ENCODE data around the gene MBD2.
A peak's percentile ranks its signal among the peaks of the same experiment; 100 is the strongest.

The MBD2 gene

DNA sequence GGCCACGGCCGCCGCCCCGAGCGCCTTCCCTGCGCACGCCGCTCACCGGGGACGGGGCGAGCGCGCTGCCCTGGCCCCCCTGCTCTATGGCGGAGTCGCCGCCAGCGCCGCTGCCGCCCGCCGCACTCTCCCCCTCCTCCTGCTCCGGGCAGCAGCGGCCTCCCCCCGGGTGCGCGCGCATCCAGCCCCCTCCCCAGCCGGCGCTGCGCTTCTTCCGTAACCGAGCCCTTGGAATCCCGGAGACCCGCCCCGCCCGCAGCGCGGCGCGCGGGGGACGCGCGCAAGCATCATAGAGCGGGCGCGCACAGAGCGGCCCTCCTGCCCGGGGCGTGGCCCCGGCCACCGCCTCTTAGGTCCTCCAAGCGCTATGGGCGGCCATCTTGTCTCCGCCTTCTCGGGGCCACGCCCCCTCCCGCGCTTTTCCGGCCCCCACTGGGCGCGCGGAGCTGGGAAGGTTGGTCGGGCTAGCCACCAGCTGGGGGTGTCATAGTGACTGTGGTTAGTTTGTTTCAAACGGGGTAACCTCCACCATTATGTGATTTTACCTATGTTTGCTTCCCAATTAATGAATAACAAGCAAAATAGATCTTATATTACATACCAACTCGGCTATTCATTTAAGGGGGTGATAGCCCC is at the start of gene MBD2:
MBD2 (minus strand) TSS at position 291 of the 636 bp plus-strand sequence; CDS start at position 181, 110 bp downstream.
- H3K9me3 ChIP-seq: no peaks in the 10 kb centered on the region
- H3K4me3 ChIP-seq (ENCODE audit: low read depth in 1 of 2, low read length in 1 of 2): peak within 1 kb of the TSS; percentile 63 to 74
- peak; percentile 53 for TF ChIP-seq CTCF (IDR thresholded peaks at IDR 0.05)
- H3K27me3 ChIP-seq: no peaks in the 10 kb centered on the region
- no peaks in the 10 kb centered on the region for H3K36me3 ChIP-seq
- peaks cover 26 to 37% of the 10 kb centered on the region in 2 experiments for H3K4me1 ChIP-seq (ENCODE audit: control insufficient read depth in 1 of 2, insufficient read depth in 1 of 2, low read depth in 1 of 2, low read length in 1 of 2)
- H3K27ac ChIP-seq: peak within 1 kb of the TSS; percentile 88

DNA sequence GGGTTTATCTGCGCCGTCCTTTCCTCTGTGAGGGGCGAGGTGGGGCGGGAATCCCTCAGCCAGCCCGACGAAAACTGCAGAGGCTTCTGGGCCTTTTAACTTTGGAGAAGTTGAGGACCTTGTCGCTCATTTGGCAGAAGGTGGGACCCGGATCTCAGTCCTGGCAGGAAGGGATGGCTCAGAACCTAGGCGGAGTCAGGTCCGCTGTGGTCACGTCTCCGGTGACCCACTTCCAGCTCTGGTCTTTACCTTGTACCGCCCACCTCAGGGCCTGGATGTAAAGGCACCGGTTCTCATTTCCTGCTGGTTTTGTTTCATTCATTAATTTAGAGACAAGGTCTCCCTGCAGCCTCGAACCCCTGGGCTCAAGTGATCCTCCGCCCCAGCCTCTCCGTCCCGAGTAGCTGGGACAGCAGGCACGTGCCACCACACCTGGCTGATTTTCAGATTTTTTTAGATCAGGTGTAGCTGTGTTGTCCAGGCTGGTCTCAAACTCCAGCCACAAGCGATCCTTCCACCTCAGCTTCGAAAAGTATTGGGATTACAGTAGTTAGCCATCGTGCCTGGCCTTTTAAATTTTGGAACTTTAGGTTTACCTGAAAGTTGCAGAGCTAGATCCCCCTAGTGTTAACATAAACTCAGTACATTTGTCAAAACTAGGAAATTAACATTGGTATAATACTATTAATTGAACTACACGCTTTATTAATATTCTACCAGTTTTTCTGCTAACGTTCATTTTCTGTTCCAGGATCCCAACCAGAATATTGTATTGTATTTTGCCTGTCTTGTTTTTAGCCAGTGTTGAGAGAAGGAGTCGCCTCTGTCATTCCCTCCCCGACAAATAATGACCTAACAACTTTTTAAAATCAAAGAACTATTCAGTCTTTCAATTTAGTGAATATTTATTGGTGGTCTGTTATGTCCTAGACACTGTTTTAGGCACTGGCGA is 45.7 kb upstream of the MBD2 start:
- Histone ChIP-seq H3K27me3 (no peaks in the 10 kb centered on the region), H3K4me1 (ENCODE audit: control insufficient read depth in 1 of 2, insufficient read depth in 1 of 2, low read depth in 1 of 2, low read length in 1 of 2) (peaks cover 31 to 33% of the 10 kb centered on the region in 2 experiments), H3K27ac (peak overlapping the region; percentile 92), H3K36me3 (no peaks in the 10 kb centered on the region), H3K9me3 (no peaks in the 10 kb centered on the region), H3K4me3 (ENCODE audit: low read depth in 1 of 2, low read length in 1 of 2) (peak overlapping the region; percentile 63 to 77)
- peak; percentile 10 for TF ChIP-seq CTCF (IDR thresholded peaks at IDR 0.05)

- Histone ChIP-seq H3K27ac (peak overlapping the region; percentile 92), H3K9me3 (no peaks in the 10 kb centered on the region), H3K4me1 (ENCODE audit: control insufficient read depth in 1 of 2, insufficient read depth in 1 of 2, low read depth in 1 of 2, low read length in 1 of 2) (peaks cover 23 to 26% of the 10 kb centered on the region in 2 experiments), H3K4me3 (ENCODE audit: low read depth in 1 of 2, low read length in 1 of 2) (peak overlapping the region; percentile 63 to 77), H3K36me3 (no peaks in the 10 kb centered on the region), H3K27me3 (no peaks in the 10 kb centered on the region)
- no peak for TF ChIP-seq CTCF (IDR thresholded peaks at IDR 0.05)
Measured at GRCh38 chr18:54268751-54269150, 44.3 kb upstream of the MBD2 start.

GRCh38 chr18:54267701-54268100 is 43.2 kb upstream of the MBD2 start:
- no peaks in the 10 kb centered on the region for H3K36me3 ChIP-seq
- no peak for TF ChIP-seq CTCF (IDR thresholded peaks at IDR 0.05)
- no peak overlapping the region for H3K4me3 ChIP-seq (ENCODE audit: low read depth in 1 of 2, low read length in 1 of 2)
- no peaks in the 10 kb centered on the region for H3K9me3 ChIP-seq
- H3K27me3 ChIP-seq: no peaks in the 10 kb centered on the region
- no peak overlapping the region for H3K27ac ChIP-seq
- peaks cover 23 to 26% of the 10 kb centered on the region in 2 experiments for H3K4me1 ChIP-seq (ENCODE audit: control insufficient read depth in 1 of 2, insufficient read depth in 1 of 2, low read depth in 1 of 2, low read length in 1 of 2)

DNA sequence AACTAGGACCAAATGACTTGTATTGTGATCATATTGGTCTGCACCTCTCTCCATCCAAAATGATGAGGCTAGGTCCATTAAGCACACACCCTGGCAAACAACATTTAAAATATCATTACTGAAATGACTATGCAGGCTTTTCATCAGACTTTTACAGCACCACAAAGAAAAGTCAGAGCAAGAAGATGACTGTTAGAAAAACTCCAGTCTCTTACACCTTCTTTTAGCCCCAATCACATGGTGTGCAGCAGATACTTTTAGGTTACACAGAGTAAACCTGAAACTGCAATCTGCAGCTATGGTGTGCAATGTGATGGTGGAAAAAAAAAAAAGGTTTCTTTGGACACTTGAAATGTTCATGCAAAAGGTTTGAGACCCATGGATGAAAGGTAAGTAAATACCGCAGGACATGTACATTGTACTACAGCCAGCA is 39.5 kb upstream of the MBD2 start:
- Histone ChIP-seq H3K4me3 (ENCODE audit: low read depth in 1 of 2, low read length in 1 of 2) (no peak overlapping the region), H3K36me3 (no peaks in the 10 kb centered on the region), H3K9me3 (no peaks in the 10 kb centered on the region), H3K4me1 (ENCODE audit: control insufficient read depth in 1 of 2, insufficient read depth in 1 of 2, low read depth in 1 of 2, low read length in 1 of 2) (peaks cover 44% of the 10 kb centered on the region in 2 experiments), H3K27ac (no peak overlapping the region), H3K27me3 (no peaks in the 10 kb centered on the region)
- TF ChIP-seq CTCF (IDR thresholded peaks at IDR 0.05): no peak
